ENCODE data around the gene SNRNP48. TPM values are rescaled to one million over a fixed set of nuclear protein-coding genes. Genes with fewer than 3 reads are reported as not detected.

The SNRNP48 gene
- polyA plus RNA-seq, 4 donors, result 16.3 to 27.8 (median 22.5) TPM

DNA sequence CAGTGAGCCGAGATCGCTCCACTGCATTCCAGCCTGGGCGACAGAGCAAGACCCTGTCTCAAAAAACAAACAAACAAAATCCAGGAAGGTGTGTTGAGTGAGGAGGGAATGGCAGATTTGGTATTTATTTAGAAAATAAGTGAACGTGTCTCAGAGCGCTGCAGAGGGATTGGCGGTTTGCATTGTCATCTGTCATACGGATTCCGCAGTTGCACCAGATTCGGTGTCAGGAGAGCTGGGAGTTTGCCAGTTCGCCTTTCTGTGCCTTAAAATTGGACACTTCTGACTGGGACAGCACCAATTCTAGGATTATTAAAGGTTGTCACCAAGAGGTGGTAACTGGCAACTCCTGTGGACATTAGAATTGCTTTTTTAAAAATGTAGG is 912 bp downstream of the SNRNP48 start:
- DNase-seq (ENCODE audit: low read depth in 4 of 4, low spot score in 3 of 4), result no peak

GRCh38 chr6:7591770-7592169 is 1.8 kb downstream of the SNRNP48 start:
- DNase-seq (ENCODE audit: low read depth in 4 of 4, low spot score in 3 of 4), result no peak

- no peak for DNase-seq (ENCODE audit: low read depth in 4 of 4, low spot score in 3 of 4)
Measured at GRCh38 chr6:7593229-7593628, 3.2 kb downstream of the SNRNP48 start.

- no peak for DNase-seq (ENCODE audit: low read depth in 4 of 4, low spot score in 3 of 4)
Measured at GRCh38 chr6:7594579-7595125, 4.7 kb downstream of the SNRNP48 start.

- DNase-seq (ENCODE audit: low read depth in 4 of 4, low spot score in 3 of 4), result no peak
Measured at GRCh38 chr6:7604003-7604402, 14.0 kb downstream of the SNRNP48 start.

DNA sequence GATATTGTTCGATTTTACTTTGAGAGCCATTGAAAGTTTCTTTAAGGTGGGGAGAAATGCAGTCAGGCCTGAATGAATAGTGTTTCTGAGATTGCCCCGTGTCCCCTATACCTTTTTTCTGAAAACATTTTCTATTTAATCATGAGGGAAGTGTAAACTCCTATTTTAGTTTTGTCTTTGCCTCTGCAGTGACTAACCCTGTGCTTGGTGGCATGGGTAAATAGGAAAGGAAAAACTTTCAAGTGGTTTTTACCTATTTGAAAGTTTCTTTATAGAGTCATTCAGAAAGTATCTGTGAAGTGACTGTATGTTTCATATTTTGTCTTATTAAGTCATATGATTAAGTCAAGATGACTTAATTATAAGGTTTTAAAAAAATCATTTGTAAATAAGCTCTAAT is 14.5 kb downstream of the SNRNP48 start:
- DNase-seq (ENCODE audit: low read depth in 4 of 4, low spot score in 3 of 4), result no peak

- peak in 3 of 4 donors; percentile 31 to 47 (median 39) for DNase-seq (ENCODE audit: low read depth in 4 of 4, low spot score in 3 of 4)
Measured at GRCh38 chr6:7615611-7616383, 25.8 kb downstream of the SNRNP48 start.

GRCh38 chr6:7617801-7618764 is 28.1 kb downstream of the SNRNP48 start:
- DNase-seq (ENCODE audit: low read depth in 4 of 4, low spot score in 3 of 4), result no peak

DNA sequence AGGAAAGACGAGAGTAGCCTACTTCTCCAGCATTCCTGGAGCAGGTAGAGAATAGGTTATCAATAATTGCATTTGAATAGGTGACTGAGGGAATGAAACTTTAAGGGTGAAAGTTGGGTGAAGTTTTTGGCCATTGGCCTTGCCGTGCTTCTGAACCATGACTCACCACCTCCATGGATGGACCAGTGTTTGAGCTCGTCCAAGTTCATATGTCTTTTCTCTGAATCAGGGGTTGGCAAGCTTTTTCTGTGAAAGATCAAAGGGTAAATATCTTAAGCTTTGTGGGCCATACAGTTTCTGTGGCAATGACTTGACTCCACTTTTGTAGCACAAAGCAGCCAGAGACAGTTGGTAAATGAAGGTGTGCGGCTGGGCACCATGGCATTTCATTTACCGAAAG is 31.8 kb downstream of the SNRNP48 start:
- DNase-seq (ENCODE audit: low read depth in 4 of 4, low spot score in 3 of 4), result no peak

DNA sequence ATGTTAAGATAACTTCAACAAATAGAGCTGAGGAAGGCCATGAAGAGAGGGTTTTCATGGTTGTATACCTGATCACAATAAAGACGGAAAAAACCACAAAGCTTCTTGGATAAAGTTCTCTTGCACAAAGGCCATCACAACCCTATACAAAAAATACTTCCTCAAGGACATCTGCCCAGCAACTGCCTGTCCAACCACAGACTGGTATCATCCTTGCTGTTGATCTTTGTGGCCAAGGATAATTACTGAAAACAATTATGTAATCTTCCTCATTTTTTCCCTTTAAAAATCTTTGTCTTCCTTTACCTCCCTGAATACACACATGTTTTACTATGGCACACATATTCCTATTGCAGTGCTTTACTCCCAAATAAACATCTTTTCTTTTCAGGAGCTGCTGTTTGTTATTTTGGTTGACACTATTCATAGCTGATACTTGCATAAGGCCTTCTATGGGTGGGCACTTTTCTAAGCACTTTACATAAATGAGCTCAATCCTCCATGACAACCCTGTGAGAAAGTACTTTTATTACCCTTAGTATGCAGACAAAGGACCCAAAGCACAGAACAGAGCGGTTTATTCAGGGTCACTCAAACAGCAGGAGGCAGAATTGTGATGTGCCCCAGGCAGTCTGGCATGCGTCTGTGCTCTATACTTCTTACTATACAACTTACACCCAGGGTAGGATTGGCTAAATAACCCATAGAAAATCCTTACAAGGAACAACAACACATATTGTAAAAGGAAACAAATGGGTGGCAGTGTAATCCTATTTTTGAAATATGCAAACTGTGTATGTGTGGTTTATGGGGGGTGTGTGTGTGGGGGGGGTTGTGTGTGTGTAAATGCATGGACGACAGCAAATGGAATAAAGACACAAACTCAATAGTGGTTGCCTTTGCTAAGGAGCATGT is 35.1 kb downstream of the SNRNP48 start:
- DNase-seq (ENCODE audit: low read depth in 4 of 4, low spot score in 3 of 4), result no peak

DNA sequence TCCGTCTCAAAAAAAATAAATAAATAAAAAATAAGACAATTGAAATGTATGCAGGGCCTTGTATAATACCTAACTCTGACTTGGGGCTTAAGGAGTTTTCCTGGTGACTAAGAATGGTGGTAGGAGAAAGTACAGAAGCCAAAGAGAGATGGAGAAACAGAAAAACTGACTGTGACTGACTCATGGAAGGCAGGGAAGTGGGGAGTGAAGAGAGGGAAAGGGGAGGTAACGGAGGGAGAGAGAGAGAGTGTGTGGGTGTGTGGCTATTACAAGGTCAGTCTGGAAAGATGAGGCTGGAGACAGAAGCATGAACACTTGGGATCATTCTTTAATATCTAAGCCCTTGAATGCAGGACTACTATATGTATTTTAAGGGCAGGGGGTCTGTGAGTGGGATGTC is 38.5 kb downstream of the SNRNP48 start:
- no peak for DNase-seq (ENCODE audit: low read depth in 4 of 4, low spot score in 3 of 4)

GRCh38 chr6:7628909-7629308 is 38.9 kb downstream of the SNRNP48 start:
- no peak for DNase-seq (ENCODE audit: low read depth in 4 of 4, low spot score in 3 of 4)

GRCh38 chr6:7629321-7629720 is 39.3 kb downstream of the SNRNP48 start:
- DNase-seq (ENCODE audit: low read depth in 4 of 4, low spot score in 3 of 4), result no peak

DNA sequence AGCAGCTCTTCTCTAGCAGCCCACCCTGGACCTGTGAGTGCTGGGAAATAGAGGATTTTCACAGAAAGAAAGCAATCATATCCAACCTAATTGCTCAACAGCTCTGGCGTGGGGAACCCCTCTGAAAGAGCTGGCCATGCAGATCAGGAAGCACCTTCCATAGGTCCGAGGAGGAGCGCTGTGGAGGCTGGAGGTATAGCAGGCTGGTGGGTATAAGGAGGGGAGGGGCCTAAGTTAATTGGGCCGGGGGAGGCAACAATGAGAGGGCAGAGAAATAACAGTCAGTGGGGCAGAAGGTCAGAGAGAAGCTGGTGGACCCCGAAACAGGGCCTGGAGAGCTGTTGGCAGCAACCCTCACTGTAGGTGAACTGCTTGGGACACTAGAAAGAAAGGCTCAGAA is 40.8 kb downstream of the SNRNP48 start:
- no peak for DNase-seq (ENCODE audit: low read depth in 4 of 4, low spot score in 3 of 4)

DNA sequence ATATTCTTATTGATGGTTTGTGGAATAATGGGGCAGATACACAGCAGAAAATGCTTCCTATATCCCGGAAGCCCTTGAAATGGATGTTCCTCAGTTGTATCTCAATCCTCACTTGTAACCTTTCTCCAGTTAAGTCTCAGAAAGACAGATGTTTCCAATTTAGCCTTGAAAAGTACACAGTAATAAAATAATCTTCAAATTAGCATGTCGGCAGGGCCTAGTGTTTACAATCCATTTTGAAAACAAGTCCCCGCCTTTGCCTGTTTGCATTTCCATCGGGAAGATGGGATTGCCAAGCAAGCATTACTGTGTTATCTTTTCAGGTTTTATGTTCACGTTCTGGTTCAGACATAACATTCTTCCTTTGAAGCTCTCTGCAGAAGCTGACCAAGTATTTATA is 41.5 kb downstream of the SNRNP48 start:
- DNase-seq (ENCODE audit: low read depth in 4 of 4, low spot score in 3 of 4), result no peak

DNA sequence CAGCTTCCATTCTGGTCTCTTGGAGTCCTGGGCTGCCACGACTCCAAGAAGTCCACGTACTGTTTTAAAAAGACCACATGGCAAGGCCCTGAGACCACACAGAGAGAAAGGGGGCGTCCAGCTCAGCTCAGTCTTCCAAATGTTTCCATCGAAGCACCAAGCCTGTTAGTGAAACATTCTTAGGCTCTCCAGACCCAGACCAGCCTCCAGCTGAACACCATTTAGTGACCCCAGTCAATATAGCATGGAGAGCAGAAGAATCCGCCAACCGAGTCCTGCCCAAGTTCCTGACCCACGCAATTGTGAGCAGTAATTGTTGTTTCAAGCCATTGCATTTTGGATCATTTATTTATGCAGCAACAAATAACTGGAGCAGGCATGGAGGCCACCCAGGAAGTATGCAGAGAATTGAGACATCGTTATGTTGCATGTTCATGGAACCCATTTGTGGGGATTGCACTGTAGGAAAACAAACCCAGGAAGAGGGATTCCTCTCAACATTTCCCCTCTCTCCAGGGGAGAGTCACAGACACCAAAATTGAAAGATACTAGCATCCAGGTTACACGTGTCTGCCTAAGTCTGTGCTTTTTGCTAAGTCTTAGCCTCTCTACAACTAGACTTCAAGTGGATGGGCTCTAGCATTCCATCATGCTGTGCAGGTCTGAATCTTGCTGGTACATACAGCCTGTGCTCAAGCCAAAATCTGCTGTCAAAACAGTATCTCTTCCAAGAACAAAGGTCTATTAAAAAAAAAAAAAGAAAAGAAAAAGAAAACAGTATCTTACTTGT is 42.7 kb downstream of the SNRNP48 start:
- DNase-seq (ENCODE audit: low read depth in 4 of 4, low spot score in 3 of 4), result no peak

DNA sequence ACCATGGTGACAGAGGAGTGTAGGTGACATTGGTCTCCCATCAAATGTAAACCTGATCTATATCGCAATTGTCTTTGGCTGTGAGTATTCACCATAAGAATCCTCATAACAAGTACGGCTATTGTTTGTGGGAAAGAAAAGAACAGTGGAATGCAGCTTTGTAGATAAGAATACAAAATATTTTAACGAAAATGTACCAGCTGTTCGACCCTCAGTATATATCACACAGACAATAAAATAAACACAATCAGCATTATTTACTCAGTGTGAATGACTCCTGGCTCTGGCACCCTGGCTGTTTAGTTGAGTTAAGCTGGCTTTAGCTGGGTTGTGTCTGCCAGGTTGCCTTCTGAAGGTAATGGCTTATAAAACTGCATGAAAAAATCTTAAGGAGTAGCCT is 43.4 kb downstream of the SNRNP48 start:
- no peak for DNase-seq (ENCODE audit: low read depth in 4 of 4, low spot score in 3 of 4)

GRCh38 chr6:7636151-7636550 is 46.2 kb downstream of the SNRNP48 start:
- no peak for DNase-seq (ENCODE audit: low read depth in 4 of 4, low spot score in 3 of 4)

DNA sequence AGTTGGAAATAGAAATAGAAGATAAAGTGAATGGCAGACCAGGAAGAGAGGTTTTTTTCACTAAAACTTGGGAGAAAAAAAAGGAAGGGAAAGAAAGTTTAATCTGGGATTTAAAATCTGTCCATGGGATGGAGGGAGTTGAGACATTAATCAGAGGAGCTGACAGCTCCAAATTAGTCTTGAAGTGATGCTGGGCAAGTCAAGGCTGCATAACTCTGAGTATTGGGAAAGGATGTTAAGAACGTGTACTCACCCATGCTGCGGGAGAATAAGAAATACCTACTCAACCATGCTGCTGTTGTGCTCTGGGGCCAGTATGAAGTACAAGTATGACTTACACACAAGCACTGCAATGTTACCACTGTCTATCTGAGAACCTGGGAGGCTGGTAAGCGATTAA is 47.5 kb downstream of the SNRNP48 start:
- DNase-seq (ENCODE audit: low read depth in 4 of 4, low spot score in 3 of 4), result no peak

GRCh38 chr6:7639427-7639826 is 49.4 kb downstream of the SNRNP48 start:
- DNase-seq (ENCODE audit: low read depth in 4 of 4, low spot score in 3 of 4), result no peak

All from left renal pelvis (tissue), 4 donors.